ENCODE data around the gene VKORC1L1.
"Not testable (repeated sequence)": the region's sequence is repeated elsewhere in the genome, so short reads cannot be mapped to it uniquely, and the experiment has no call there.

GRCh38 chr7:65898677-65899447 lies 26.0 kb downstream of the VKORC1L1 start:
- TF ChIP-seq CTCF, EZH2 (IDR thresholded peaks at IDR 0.05): not testable (repeated sequence)

All from neural progenitor cell (in vitro differentiated cells).